Gastrocnemius medialis (tissue), 4 donors: ENCODE results near the gene BRD8. TPM values are rescaled to one million over a fixed set of nuclear protein-coding genes. Genes with fewer than 3 reads are reported as not detected.

Source experiments
- ATAC-seq, 2 donors: fragments of 150-250 bp; one replicate each; pipeline ENCODE4 v1.9.1; 2016
- DNase-seq, 2 donors: peaks; one replicate each; pipeline ENCODE4 v3.0.0-alpha.2; 2019
- H3K27ac ChIP-seq, 4 donors: fragments of 200-600 bp; sonication (generic); 1 replicate in 1 of 4; 2 replicates in 3 of 4; pipeline ENCODE4 v1.5.1; 2016 to 2018; ENCODE audit warnings: mild to moderate bottlenecking in 2 of 4, moderate library complexity in 1 of 4
- H3K27me3 ChIP-seq, 3 donors: fragments of 200-600 bp; sonication (generic) in 2 of 3; 1 replicate in 1 of 3; 2 replicates in 2 of 3; pipeline versions ENCODE4 v1.5.1 to v1.6.0; 2016 to 2019; ENCODE audit warnings: mild to moderate bottlenecking in 1 of 3, moderate library complexity in 1 of 3
- H3K36me3 ChIP-seq, 2 donors: fragments of 200-600 bp; sonication (generic) in 1 of 2; one replicate each; pipeline ENCODE4 v1.5.1; 2017 to 2018
- H3K4me1 ChIP-seq, 2 donors: fragments of 200-600 bp; sonication (generic) in 1 of 2; one replicate each; pipeline ENCODE4 v1.5.1; 2016 to 2017; ENCODE audit warnings: mild to moderate bottlenecking in 2 of 2
- H3K4me3 ChIP-seq, 4 donors: fragments of 200-600 bp; sonication (generic) in 3 of 4; 1 replicate in 1 of 4; 2 replicates in 3 of 4; pipeline ENCODE4 v1.5.1; 2016 to 2019; ENCODE audit warnings: mild to moderate bottlenecking in 2 of 4
- H3K9me3 ChIP-seq, 3 donors: fragments of 200-600 bp; sonication (generic) in 2 of 3; 1 replicate in 1 of 3; 2 replicates in 2 of 3; pipeline ENCODE4 v1.5.1; 2016 to 2019
- POLR2A ChIP-seq, 2 donors: fragments of 450-650 bp; IDR thresholded peaks; one replicate each; pipeline ENCODE4 v1.6.1; 2017; ENCODE audit warnings: antibody characterized with exemption in 2 of 2, mild to moderate bottlenecking in 2 of 2, moderate library complexity in 2 of 2
- in situ Hi-C, 4 donors: fragments of 200-750 bp; cut with MboI; loops; one replicate each; pipeline versions ENCODE4 v1.15.0 to v1.8.0; 2017; ENCODE audit warnings: low sequenced_read_pairs in 4 of 4
- intact Hi-C: fragments of 100-400 bp; cut with DNase I; formaldehyde crosslinking; loops from one replicate; pipeline ENCODE4 v1.15.1; 2023; ENCODE audit warnings: low total_unique reads
- total RNA-seq, 4 donors: library from RNA; depleted of rRNA; stranded (reverse); fragments of >200 nt; gene quantifications; one replicate each; pipeline versions ENCODE4 v1.1.0 to v1.2.3, GENCODE V29; 2016
- TF ChIP-seq, protein P1 (sequence below), 5 experiments: fragments of 450-650 bp in 3 of 5; fragments of 200-600 bp in 2 of 5; sonication (generic) in 2 of 5; IDR thresholded peaks in 4 of 5; conservative IDR thresholded peaks in 1 of 5; 1 replicate in 4 of 5; 2 replicates in 1 of 5; pipeline ENCODE4 v1.5.1; 2016 to 2019; ENCODE audit warnings: antibody characterized with exemption in 5 of 5, mild to moderate bottlenecking in 3 of 5, moderate library complexity in 3 of 5

BRD8 gene
- total RNA-seq, 4 donors from 2014 or later = 20.2 to 28.0 (median 24.1) TPM

DNA sequence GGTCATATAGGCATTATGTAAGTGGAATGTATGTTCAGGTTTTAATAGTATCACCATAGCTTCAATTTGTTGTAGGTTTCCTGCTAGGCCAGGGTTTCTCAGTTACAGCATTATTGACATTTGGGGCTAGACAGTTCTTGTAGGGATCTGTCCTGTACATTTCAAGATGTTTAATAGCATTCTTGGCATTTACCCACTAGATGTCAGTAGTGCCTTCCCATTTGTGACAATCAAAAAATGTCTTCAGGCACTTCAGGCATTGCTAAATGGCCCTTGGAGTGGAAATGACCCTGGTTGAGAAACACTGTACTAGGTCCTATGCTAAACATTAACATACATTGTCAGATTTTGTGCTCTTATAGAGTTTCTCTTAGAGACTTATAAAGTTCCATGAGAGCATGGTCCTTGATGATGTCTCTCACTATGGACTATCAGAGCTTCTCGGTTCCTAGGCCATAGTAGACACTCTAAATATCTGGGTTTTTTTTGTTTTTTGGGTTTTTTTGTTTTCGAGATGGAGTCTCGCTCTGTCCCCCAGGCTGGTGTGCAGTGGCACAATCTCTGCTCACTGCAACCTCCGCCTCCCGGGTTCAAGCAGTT is 1.9 kb upstream of the BRD8 start:
- no peaks in the 10 kb centered on the region for H3K27me3 ChIP-seq
- TF ChIP-seq, protein P1, sequence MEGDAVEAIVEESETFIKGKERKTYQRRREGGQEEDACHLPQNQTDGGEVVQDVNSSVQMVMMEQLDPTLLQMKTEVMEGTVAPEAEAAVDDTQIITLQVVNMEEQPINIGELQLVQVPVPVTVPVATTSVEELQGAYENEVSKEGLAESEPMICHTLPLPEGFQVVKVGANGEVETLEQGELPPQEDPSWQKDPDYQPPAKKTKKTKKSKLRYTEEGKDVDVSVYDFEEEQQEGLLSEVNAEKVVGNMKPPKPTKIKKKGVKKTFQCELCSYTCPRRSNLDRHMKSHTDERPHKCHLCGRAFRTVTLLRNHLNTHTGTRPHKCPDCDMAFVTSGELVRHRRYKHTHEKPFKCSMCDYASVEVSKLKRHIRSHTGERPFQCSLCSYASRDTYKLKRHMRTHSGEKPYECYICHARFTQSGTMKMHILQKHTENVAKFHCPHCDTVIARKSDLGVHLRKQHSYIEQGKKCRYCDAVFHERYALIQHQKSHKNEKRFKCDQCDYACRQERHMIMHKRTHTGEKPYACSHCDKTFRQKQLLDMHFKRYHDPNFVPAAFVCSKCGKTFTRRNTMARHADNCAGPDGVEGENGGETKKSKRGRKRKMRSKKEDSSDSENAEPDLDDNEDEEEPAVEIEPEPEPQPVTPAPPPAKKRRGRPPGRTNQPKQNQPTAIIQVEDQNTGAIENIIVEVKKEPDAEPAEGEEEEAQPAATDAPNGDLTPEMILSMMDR (IDR thresholded peaks at IDR 0.05 in 4 of 5, conservative IDR thresholded peaks at IDR 0.05 in 1 of 5) = no peak
- TF ChIP-seq POLR2A (IDR thresholded peaks at IDR 0.05) = no peak
- H3K27ac ChIP-seq = no peak overlapping the region
- peaks cover 17 to 19% of the 10 kb centered on the region in 2 donors for H3K4me1 ChIP-seq
- intact Hi-C loops (no loop called here), in situ Hi-C loops (no loop called here)
- no peak overlapping the region for H3K4me3 ChIP-seq
- H3K36me3 ChIP-seq = peaks cover 0 to 20% of the 10 kb centered on the region in 2 donors
- ATAC-seq (no peak), DNase-seq (no peak)
- H3K9me3 ChIP-seq = no peaks in the 10 kb centered on the region

DNA sequence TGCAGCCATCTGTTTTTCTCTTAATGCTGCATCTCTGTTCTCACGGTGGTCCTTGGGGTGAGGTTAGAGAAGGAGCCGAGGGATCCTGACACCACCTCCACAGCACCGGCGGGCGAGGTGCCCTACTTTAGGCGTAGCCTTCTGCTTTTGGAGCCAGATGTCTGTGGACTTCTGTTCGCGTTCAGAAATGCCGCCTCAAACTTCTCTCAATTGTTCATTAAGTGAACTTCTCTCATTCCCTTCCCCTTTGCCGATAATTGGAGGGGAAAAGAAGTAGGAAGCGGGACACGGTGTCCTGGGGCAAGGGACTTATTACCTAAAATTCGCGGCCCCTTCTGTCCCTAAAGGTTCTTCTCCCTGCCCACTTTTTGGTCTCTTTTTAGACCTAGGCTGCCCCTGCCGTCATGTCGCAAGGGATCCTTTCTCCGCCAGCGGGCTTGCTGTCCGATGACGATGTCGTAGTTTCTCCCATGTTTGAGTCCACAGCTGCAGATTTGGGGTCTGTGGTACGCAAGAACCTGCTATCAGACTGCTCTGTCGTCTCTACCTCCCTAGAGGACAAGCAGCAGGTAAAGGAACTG is 937 bp upstream of the BRD8 start:
- H3K36me3 ChIP-seq = peaks cover 0 to 21% of the 10 kb centered on the region in 2 donors
- no peaks in the 10 kb centered on the region for H3K9me3 ChIP-seq
- in situ Hi-C loops = no loop called here
- TF ChIP-seq POLR2A (IDR thresholded peaks at IDR 0.05) = no peak
- TF ChIP-seq, protein P1 (IDR thresholded peaks at IDR 0.05 in 4 of 5, conservative IDR thresholded peaks at IDR 0.05 in 1 of 5) = no peak
- ATAC-seq = no peak
- intact Hi-C loops = loop anchor here (2.0 to 5.0 kb wide), 3 partner anchors 33 to 427 kb away; partner anchors contain the start of genes CDC23 and HNRNPA0
- H3K27ac ChIP-seq = peak overlapping the region in 2 of 4 donors; percentile 88 to 96
- no peak for DNase-seq
- H3K4me3 ChIP-seq = peak overlapping the region; percentile 80 to 95 (median 92)
- H3K27me3 ChIP-seq = no peaks in the 10 kb centered on the region
- peaks cover 17 to 19% of the 10 kb centered on the region in 2 donors for H3K4me1 ChIP-seq

DNA sequence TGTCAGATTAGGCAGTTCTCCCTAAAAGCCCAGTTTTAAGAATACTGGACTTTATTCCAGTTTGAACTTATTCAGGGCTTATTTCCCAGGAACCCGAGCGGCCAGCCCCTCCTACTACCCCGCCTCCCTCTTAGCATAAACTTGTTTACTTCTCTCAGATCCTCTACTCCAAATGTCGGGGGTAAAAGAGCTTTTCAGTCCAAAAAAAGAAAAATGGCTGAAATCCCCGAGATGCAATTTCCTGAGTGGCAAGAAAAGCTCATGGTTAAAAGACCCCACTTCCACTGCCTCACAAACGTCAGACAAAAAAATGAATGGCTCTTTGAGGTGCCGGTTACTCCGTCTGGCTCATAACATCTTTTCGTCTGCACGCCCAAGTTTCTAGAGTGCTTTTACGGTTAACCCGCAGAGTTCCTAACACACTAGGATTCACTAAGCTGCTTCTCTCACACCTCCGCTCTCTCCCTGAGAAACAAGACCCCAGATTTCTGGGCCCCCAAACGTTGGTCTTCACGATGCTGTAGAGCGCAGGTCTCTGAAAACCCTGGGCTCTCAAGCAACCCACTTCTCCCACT is 402 bp downstream of the BRD8 start:
- ATAC-seq = peak in 1 of 2 donors; percentile 19
- no peak for TF ChIP-seq POLR2A (IDR thresholded peaks at IDR 0.05)
- TF ChIP-seq, protein P1 (IDR thresholded peaks at IDR 0.05 in 4 of 5, conservative IDR thresholded peaks at IDR 0.05 in 1 of 5) = no peak
- no peak for DNase-seq
- in situ Hi-C loops (no loop called here), intact Hi-C loops (loop anchor here (2.0 to 5.0 kb wide), 3 partner anchors 35 to 426 kb away; partner anchors contain the start of genes CDC23 and HNRNPA0)
- Histone ChIP-seq H3K36me3 (peaks cover 0 to 35% of the 10 kb centered on the region in 2 donors), H3K4me3 (peak overlapping the region; percentile 80 to 95 (median 92)), H3K27me3 (no peaks in the 10 kb centered on the region), H3K4me1 (peaks cover 17 to 19% of the 10 kb centered on the region in 2 donors), H3K27ac (peak overlapping the region; percentile 88 to 96 (median 95)), H3K9me3 (no peaks in the 10 kb centered on the region)

DNA sequence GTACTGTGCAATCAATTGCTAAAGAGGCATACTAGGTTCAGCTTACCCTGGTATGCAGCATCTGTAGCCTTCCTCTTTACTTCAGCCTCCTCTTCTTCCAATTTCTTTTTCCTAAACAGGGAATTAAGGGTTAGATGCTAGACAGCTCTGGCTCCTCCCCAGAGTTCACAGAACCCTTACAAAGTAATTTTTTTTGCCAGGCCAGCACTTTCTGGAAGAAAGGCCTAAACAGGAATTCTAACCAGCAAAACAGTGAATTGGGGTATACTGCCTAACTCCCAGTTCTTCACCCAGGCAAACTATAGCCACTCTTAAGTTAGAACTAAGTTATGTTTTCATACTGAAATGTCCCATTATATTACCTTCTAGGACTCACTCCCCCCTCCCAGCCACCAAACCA is 8.1 kb downstream of the BRD8 start:
- Histone ChIP-seq H3K9me3 (no peaks in the 10 kb centered on the region), H3K36me3 (peaks cover 25 to 96% of the 10 kb centered on the region in 2 donors), H3K27me3 (no peaks in the 10 kb centered on the region), H3K27ac (no peak overlapping the region), H3K4me3 (no peak overlapping the region), H3K4me1 (no peaks in the 10 kb centered on the region)
- intact Hi-C loops (no loop called here), in situ Hi-C loops (no loop called here)
- ATAC-seq (no peak), DNase-seq (no peak)
- TF ChIP-seq, protein P1 (IDR thresholded peaks at IDR 0.05 in 4 of 5, conservative IDR thresholded peaks at IDR 0.05 in 1 of 5) = no peak
- TF ChIP-seq POLR2A (IDR thresholded peaks at IDR 0.05) = no peak
